Measurements from ENCODE around the gene ABHD2.

DNA sequence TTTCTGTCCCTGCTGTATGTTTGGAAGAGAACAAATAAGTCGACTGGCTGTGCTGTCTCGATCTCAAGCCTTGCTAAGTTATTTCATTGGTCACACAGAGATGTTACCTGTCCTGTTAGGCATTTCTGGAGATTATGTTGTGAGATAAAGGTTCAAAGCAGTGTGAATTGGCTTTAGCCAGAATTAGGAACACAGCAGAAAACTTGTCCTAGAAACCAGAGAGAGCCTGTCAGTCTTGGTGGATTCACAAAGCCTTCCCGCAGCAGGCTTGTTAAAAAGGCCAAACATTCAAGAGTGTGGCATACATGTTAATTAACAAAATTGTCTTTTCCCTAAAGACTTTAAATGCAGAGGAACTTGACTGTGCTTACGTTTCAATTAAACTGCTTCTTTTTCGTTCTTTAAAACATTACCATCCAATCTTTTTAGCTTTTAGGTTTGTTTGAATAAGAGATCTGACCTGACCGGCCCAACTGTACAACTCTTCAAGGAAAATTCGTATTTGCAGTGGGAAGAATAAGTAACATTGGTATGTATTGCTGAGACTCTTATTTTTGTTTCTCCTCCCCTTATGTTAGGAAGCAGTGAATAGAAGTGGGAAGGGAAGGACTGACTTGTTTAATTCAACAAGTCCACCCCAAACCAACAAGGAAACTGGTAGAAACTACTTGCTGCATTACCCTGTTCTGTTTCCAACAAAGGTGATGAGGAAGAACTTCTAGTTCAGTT lies 25.2 kb downstream of the ABHD2 start:
- TF ChIP-seq, protein P1, sequence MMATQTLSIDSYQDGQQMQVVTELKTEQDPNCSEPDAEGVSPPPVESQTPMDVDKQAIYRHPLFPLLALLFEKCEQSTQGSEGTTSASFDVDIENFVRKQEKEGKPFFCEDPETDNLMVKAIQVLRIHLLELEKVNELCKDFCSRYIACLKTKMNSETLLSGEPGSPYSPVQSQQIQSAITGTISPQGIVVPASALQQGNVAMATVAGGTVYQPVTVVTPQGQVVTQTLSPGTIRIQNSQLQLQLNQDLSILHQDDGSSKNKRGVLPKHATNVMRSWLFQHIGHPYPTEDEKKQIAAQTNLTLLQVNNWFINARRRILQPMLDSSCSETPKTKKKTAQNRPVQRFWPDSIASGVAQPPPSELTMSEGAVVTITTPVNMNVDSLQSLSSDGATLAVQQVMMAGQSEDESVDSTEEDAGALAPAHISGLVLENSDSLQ (IDR thresholded peaks at IDR 0.05), result no peak
- TF ChIP-seq FOXM1 (IDR thresholded peaks at IDR 0.05; ENCODE audit: borderline replicate concordance), result no peak
- TF ChIP-seq SUZ12 (IDR thresholded peaks at IDR 0.05), result no peak
- TF ChIP-seq SP1 (IDR thresholded peaks at IDR 0.05), result no peak
- TF ChIP-seq FOXK2 (IDR thresholded peaks at IDR 0.05), result no peak
- TF ChIP-seq FOXA1 (IDR thresholded peaks at IDR 0.05), result no peak
- TF ChIP-seq TARDBP (IDR thresholded peaks at IDR 0.05), result no peak
- TF ChIP-seq BHLHE40 (IDR thresholded peaks at IDR 0.05; ENCODE audit: borderline replicate concordance), result no peak
- no peak for TF ChIP-seq HDGF (IDR thresholded peaks at IDR 0.05; ENCODE audit: borderline replicate concordance)
- TF ChIP-seq L3MBTL2 (conservative IDR thresholded peaks at IDR 0.05), result no peak
